H9 (cell line): ENCODE measurements around the gene FANCG. TPM values are rescaled to one million over a fixed set of nuclear protein-coding genes. Genes with fewer than 3 reads are reported as not detected.

Experiments used
- DNase-seq: peaks from one replicate; pipeline ENCODE4 v3.0.0-alpha.2; 2017
- H2AFZ ChIP-seq: one replicate; pipeline ENCODE4 v1.6.1; 2013; ENCODE audit warnings: mild to moderate bottlenecking, low read length, control low read depth, moderate library complexity
- H2AK5ac ChIP-seq: 2 replicates; pipeline ENCODE4 v1.6.1; 2013; ENCODE audit warnings: low read length, control low read depth, mixed read lengths; ENCODE audit not compliant: insufficient read length
- H2BK120ac ChIP-seq: one replicate; pipeline ENCODE4 v1.6.1; 2013; ENCODE audit warnings: low read depth, mild to moderate bottlenecking, low read length, control low read depth, inconsistent platforms; ENCODE audit not compliant: poor library complexity, severe bottlenecking
- H2BK12ac ChIP-seq: 2 replicates; pipeline ENCODE4 v1.6.1; 2013; ENCODE audit warnings: low read length, control low read depth, mixed read lengths, low read depth; ENCODE audit not compliant: insufficient read length
- H2BK15ac ChIP-seq: 2 replicates; pipeline ENCODE4 v1.6.1; 2013; ENCODE audit warnings: low read depth, low read length, control low read depth
- H2BK20ac ChIP-seq: one replicate; pipeline ENCODE4 v1.6.1; 2013; ENCODE audit warnings: low read depth, mild to moderate bottlenecking, low read length, control low read depth, inconsistent platforms; ENCODE audit not compliant: poor library complexity, severe bottlenecking
- H2BK5ac ChIP-seq: 2 replicates; pipeline ENCODE4 v1.6.1; 2013; ENCODE audit warnings: low read length, control low read depth, mixed read lengths; ENCODE audit not compliant: insufficient read length
- H3K14ac ChIP-seq: 2 replicates; pipeline ENCODE4 v1.6.1; 2013; ENCODE audit warnings: low read length, control low read depth; ENCODE audit not compliant: insufficient read depth
- H3K18ac ChIP-seq: 2 replicates; pipeline ENCODE4 v1.6.1; 2013; ENCODE audit warnings: low read depth, mild to moderate bottlenecking, mixed read lengths, low read length, control low read depth; ENCODE audit not compliant: insufficient read length
- H3K23ac ChIP-seq: 2 replicates; pipeline ENCODE4 v1.6.1; 2013; ENCODE audit warnings: low read length, control low read depth, mixed read lengths, low read depth; ENCODE audit not compliant: insufficient read length
- H3K23me2 ChIP-seq: 2 replicates; pipeline ENCODE4 v1.6.1; 2013; ENCODE audit warnings: low read depth, mild to moderate bottlenecking, mixed read lengths, low read length, control low read depth; ENCODE audit not compliant: insufficient read length, poor library complexity, severe bottlenecking
- H3K27ac ChIP-seq: 2 replicates; pipeline ENCODE4 v1.5.1; 2013; ENCODE audit warnings: low read length, control low read depth, mixed read lengths, low read depth; ENCODE audit not compliant: insufficient read length
- H3K27me3 ChIP-seq: 2 replicates; pipeline ENCODE4 v1.6.1; 2013; ENCODE audit warnings: low read length, control low read depth, inconsistent platforms; ENCODE audit not compliant: insufficient read depth
- H3K4ac ChIP-seq: 2 replicates; pipeline ENCODE4 v1.6.1; 2013; ENCODE audit warnings: low read depth, mild to moderate bottlenecking, control low read depth, inconsistent platforms, low read length, moderate library complexity
- H3K4me1 ChIP-seq: 2 replicates; pipeline ENCODE4 v1.6.1; 2013; ENCODE audit warnings: low read length, control low read depth, inconsistent platforms; ENCODE audit not compliant: insufficient read depth
- H3K4me2 ChIP-seq: 2 replicates; pipeline ENCODE4 v1.6.1; 2013; ENCODE audit warnings: low read length, control low read depth, mixed read lengths; ENCODE audit not compliant: insufficient read length, insufficient read depth
- H3K56ac ChIP-seq: 2 replicates; pipeline ENCODE4 v1.6.1; 2013; ENCODE audit warnings: low read depth, mild to moderate bottlenecking, mixed read lengths, low read length, control low read depth; ENCODE audit not compliant: insufficient read length
- H3K79me1 ChIP-seq: 2 replicates; pipeline ENCODE4 v1.6.1; 2013; ENCODE audit warnings: low read depth, mild to moderate bottlenecking, moderate library complexity, low read length, control low read depth, inconsistent platforms; ENCODE audit not compliant: insufficient read depth, poor library complexity, severe bottlenecking
- H3K79me2 ChIP-seq: 2 replicates; pipeline ENCODE4 v1.6.1; 2013; ENCODE audit warnings: low read length, control low read depth, inconsistent platforms; ENCODE audit not compliant: insufficient read depth
- H3K9ac ChIP-seq: 2 replicates; pipeline ENCODE4 v1.6.1; 2013; ENCODE audit warnings: low read length, control low read depth, mixed read lengths; ENCODE audit not compliant: insufficient read length; ENCODE audit errors: extremely low read depth
- H3K9me3 ChIP-seq: one replicate; pipeline ENCODE4 v1.6.1; 2013; ENCODE audit warnings: low read depth, low read length, inconsistent platforms; ENCODE audit not compliant: control insufficient read depth
- H3T11ph ChIP-seq: one replicate; pipeline ENCODE4 v1.6.1; 2013; ENCODE audit warnings: mild to moderate bottlenecking, low read length, control low read depth, inconsistent platforms
- H4K20me1 ChIP-seq: one replicate; pipeline ENCODE4 v1.6.1; 2013; ENCODE audit not compliant: control insufficient read depth, insufficient read length, insufficient read depth
- H4K5ac ChIP-seq: 2 replicates; pipeline ENCODE4 v1.6.1; 2013; ENCODE audit warnings: low read depth, mild to moderate bottlenecking, mixed read lengths, low read length, control low read depth; ENCODE audit not compliant: insufficient read length
- H4K8ac ChIP-seq: replicated peaks from 2 replicates; pipeline ENCODE4 v1.6.1; 2013; ENCODE audit warnings: low read length, control low read depth, mixed read lengths, low read depth; ENCODE audit not compliant: insufficient read length
- H4K91ac ChIP-seq: 2 replicates; pipeline ENCODE4 v1.6.1; 2013; ENCODE audit warnings: low read depth, mild to moderate bottlenecking, moderate library complexity, mixed read lengths, low read length, control low read depth; ENCODE audit not compliant: insufficient read length
- H3K27ac Mint-ChIP-seq, 3 experiments: 2 replicates in 2 of 3; 3 replicates in 1 of 3; pipeline ENCODE4 v1.8.0; 2020 to 2021; ENCODE audit warnings: mixed read lengths in 3 of 3, mild to moderate bottlenecking in 1 of 3, moderate library complexity in 1 of 3
- H3K27me3 Mint-ChIP-seq: 2 replicates; pipeline ENCODE4 v1.8.0; 2021; ENCODE audit warnings: low read depth, mild to moderate bottlenecking, moderate library complexity, mixed read lengths
- H3K36me3 Mint-ChIP-seq, 3 experiments: 2 replicates in 2 of 3; 3 replicates in 1 of 3; pipeline ENCODE4 v1.8.0; 2020 to 2021; ENCODE audit warnings: low read depth in 3 of 3, mixed read lengths in 3 of 3; ENCODE audit not compliant: insufficient read depth in 1 of 3
- H3K4me1 Mint-ChIP-seq, 2 experiments: 2 replicates each; pipeline ENCODE4 v1.8.0; 2020; ENCODE audit warnings: mixed read lengths in 2 of 2
- H3K4me3 Mint-ChIP-seq, 2 experiments: 2 replicates in 1 of 2; 3 replicates in 1 of 2; pipeline ENCODE4 v1.8.0; 2020 to 2021; ENCODE audit warnings: mild to moderate bottlenecking in 2 of 2, mixed read lengths in 2 of 2, moderate library complexity in 1 of 2
- H3K9me3 Mint-ChIP-seq, 2 experiments: 2 replicates in 1 of 2; 3 replicates in 1 of 2; pipeline ENCODE4 v1.8.0; 2020; ENCODE audit warnings: mild to moderate bottlenecking in 2 of 2, mixed read lengths in 2 of 2, moderate library complexity in 1 of 2
- WGBS: extraction: QIAGEN DNeasy Blood & Tissue Kit; methylation state at CpG from one replicate; pipeline ENCODE4 v1.1.7; 2013; ENCODE audit warnings: missing lambda C conversion rate, low lambda C conversion rate, mixed read lengths; ENCODE audit not compliant: insufficient read length; ENCODE audit errors: extremely low coverage; 5-methylcytosine and 5-hydroxymethylcytosine counted together
- total RNA-seq: library from RNA; stranded (reverse); gene quantifications from 2 replicates; pipeline ENCODE4 v1.2.1, GENCODE V29; 2021
- TF ChIP-seq, protein P1 (sequence below): fragments of 200-600 bp; sonication (generic); conservative IDR thresholded peaks from 3 replicates; pipeline ENCODE4 v1.8.0; 2021; ENCODE audit warnings: antibody characterized with exemption, mild to moderate bottlenecking

Gene FANCG
- total RNA-seq, 1 experiment from 2014 or later, result 86.9 TPM

DNA sequence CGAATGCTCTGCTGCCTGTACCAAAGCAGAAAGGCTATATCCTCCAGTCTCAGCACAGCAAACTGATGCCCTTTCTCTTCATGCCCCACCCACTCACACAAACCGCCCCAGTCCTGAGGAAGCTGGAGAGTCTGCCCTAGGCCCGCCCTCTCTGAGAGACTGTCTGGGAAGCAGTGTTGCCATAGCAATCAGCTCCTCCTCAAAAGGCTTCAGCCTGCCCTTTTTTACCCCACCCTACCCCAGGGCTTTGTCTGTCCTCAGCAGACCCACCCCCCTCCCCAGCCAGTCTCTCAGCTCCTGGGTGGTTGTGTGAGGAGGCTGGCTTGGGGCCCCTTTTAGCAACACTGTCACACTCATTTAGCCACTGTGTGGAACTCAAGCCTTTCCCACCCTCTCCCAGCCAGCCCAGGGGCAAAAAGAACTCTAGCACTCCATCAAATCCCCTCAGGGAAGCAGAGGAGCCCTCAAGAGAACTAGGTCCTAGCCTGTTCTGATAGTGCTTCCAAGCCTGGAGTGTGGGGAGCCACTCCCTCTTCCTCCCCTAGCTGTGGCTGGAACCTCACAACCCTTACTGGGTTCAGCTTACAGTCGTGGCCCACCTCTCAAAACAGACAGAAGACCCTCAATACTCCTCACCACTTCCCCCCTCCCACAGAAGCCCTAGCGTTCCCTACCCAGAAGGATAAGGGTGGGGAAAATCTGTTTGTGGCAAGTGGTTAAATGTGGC, 34.5 kb upstream of the FANCG start:
- no CpG with 5 or more reads among the region's 5 CpGs for WGBS
- no peak overlapping the region for H4K91ac ChIP-seq
- H3K79me1 ChIP-seq, result no peaks in the 10 kb centered on the region
- no peak overlapping the region for H2BK5ac ChIP-seq
- no peak overlapping the region for H3K4ac ChIP-seq
- peak overlapping the region; percentile 63 for H3K18ac ChIP-seq
- no peak overlapping the region for H2BK15ac ChIP-seq
- no peak overlapping the region for H3K56ac ChIP-seq
- no peak overlapping the region for H3T11ph ChIP-seq
- no peak overlapping the region for H4K8ac ChIP-seq
- H3K4me3 Mint-ChIP-seq, result peak overlapping the region; percentile 87 to 94
- H3K14ac ChIP-seq, result no peak overlapping the region; the same call in 1 of the 2 replicates
- no peak overlapping the region for H4K5ac ChIP-seq
- H2AFZ ChIP-seq, result no peak overlapping the region
- H3K9me3 Mint-ChIP-seq, result no peaks in the 10 kb centered on the region
- 0 out of 2 replicates have a peak, but pooled peaks cover 4% of the 10 kb centered on the region for H3K27me3 Mint-ChIP-seq
- peak; percentile 98 for DNase-seq
- peak overlapping the region; percentile 89 for H3K4me2 ChIP-seq
- H3K9ac ChIP-seq, result no peak overlapping the region
- H3K23me2 ChIP-seq, result peaks cover 19% of the 10 kb centered on the region
- H3K4me1 ChIP-seq, result peaks cover 2% of the 10 kb centered on the region; the same call in 1 of the 2 replicates
- H3K36me3 Mint-ChIP-seq, result no peaks in the 10 kb centered on the region
- peak overlapping the region; percentile 6 for H3K27ac ChIP-seq
- H2AK5ac ChIP-seq, result no peak overlapping the region
- TF ChIP-seq, protein P1, sequence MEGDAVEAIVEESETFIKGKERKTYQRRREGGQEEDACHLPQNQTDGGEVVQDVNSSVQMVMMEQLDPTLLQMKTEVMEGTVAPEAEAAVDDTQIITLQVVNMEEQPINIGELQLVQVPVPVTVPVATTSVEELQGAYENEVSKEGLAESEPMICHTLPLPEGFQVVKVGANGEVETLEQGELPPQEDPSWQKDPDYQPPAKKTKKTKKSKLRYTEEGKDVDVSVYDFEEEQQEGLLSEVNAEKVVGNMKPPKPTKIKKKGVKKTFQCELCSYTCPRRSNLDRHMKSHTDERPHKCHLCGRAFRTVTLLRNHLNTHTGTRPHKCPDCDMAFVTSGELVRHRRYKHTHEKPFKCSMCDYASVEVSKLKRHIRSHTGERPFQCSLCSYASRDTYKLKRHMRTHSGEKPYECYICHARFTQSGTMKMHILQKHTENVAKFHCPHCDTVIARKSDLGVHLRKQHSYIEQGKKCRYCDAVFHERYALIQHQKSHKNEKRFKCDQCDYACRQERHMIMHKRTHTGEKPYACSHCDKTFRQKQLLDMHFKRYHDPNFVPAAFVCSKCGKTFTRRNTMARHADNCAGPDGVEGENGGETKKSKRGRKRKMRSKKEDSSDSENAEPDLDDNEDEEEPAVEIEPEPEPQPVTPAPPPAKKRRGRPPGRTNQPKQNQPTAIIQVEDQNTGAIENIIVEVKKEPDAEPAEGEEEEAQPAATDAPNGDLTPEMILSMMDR, result no peak
- H3K27me3 ChIP-seq, result no peaks in the 10 kb centered on the region
- H3K79me2 ChIP-seq, result no peaks in the 10 kb centered on the region
- H3K9me3 ChIP-seq, result no peaks in the 10 kb centered on the region
- H3K27ac Mint-ChIP-seq, result peak overlapping the region; percentile 80 to 97 (median 92)
- H4K20me1 ChIP-seq, result no peaks in the 10 kb centered on the region
- peaks cover 44 to 46% of the 10 kb centered on the region in 2 experiments for H3K4me1 Mint-ChIP-seq
- no peak overlapping the region for H3K23ac ChIP-seq
- no peak overlapping the region for H2BK20ac ChIP-seq
- no peak overlapping the region for H2BK120ac ChIP-seq
- H2BK12ac ChIP-seq, result no peak overlapping the region
